Muscle of arm (tissue), 12 donors: ENCODE results near the gene LCORL. TPM values are rescaled to one million over a fixed set of nuclear protein-coding genes. Genes with fewer than 3 reads are reported as not detected.
"Not testable (repeated sequence)": the region's sequence is repeated elsewhere in the genome, so short reads cannot be mapped to it uniquely, and the experiment has no call there.

Experiments
- DNase-seq: peaks from one replicate; pipeline ENCODE4 v3.0.0-alpha.2; 2013
- polyA plus RNA-seq, 12 donors: library from polyadenylated mRNA; unstranded; fragments of 120-200 nt; gene quantifications; one replicate each; pipeline ENCODE4 v1.2.1, GENCODE V29; 2013; ENCODE audit not compliant: insufficient read length in 12 of 12

The LCORL gene
- polyA plus RNA-seq, 12 donors, result 10.4 to 14.7 (median 12.4) TPM; not detected in 1

DNA sequence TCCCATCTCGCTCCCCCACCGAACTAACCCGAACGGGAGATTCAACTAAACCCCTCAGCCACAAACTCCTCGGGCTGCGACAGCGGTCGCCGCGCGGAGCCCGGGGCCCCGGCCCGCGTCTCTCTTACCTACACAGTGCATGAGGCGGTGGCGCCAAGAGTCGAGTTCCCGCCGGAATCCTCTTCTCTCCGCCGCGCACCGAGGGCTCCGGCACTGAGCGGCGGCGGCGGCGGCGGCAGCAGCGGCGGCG, 160 bp downstream of the LCORL start:
- no peak for DNase-seq

GRCh38 chr4:18020671-18021469, 685 bp downstream of the LCORL start:
- peak; percentile 85 for DNase-seq

DNA sequence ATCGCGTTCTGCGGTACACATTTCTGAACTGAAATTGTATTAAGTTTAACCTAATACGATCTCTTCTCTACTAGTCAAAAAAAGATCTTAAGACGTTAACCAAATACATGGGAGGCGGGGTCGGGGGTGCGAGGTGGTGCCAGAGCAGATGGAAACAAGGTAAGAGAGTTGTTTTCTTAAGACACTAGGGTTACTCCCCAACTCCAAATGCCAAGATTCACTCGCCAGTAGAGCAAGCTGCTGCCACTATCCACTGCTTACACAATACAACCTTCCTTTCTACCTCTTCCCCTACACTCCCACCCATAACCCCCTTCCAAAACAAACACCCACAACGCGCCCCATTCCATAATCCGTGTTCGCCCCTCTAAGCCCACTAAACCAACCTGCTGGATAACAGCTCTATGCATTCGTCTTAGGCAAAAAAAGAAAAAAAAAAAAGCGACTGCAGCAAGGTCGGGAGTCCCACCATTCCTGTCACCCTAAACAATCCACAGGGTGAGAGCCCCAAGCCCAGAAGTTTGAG, 1.3 kb downstream of the LCORL start:
- peak; percentile 13 for DNase-seq

GRCh38 chr4:18014269-18014668, 7.3 kb downstream of the LCORL start:
- DNase-seq, result no peak

DNA sequence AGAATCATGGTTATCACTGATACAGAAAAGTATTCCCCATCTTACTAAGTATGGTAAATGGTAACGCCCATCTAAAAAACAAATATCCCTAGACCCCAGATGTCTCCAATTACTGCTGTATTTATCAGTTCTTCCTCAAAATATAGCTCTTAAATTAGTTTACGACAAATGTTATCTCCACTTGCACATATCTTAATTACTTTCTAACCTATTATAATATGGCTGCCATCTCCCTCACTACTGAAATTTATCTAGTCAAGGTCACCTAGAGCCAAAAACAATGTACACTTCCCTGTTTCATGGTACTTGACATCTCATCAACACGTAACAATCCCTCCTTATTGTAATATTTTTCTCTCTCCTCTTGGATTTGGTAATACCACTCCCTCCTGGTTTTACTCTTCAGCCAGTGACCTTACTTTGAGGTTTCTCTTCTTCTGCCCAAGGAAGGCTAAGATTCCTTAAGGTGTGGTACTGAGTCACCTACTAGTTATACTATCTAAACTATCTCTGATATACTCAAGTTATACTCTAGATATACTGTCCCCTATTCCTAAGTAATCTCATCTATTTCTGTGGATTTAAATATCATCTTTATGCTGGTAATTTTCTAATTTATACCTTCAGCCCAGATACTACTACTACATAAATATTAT, 8.6 kb downstream of the LCORL start:
- no peak for DNase-seq

DNA sequence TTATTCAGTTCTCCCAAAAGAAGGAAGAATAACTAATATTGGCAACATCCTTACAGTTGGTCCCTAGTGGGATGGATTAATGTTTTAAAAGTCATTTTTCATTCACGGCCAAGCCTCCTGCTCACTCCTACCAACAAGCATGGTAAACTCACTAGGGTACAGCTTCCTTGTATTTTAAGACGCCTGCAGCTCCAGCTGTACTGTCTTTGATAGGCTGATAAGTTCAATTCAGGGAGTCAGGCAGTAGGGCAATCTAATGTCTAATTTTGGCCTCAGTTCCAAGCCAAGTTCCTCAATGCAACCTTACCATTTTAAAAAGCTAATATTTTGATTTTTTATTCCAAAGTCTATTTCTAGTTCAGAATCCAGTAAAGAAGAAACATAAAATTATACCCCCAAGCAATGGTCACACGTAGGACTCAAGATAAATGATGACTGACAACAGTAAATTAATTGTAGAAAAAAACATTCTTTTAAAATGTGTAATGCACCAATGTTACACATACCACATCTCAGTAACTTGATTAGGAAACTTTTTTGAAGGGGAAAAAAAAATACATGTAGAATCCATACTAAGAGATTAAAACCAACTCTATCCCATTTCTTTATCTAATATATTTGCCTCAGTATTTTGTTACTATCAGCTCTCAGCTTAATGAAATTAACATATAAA, 9.3 kb downstream of the LCORL start:
- no peak for DNase-seq

GRCh38 chr4:18007625-18008024, 13.9 kb downstream of the LCORL start:
- DNase-seq, result no peak

GRCh38 chr4:18006432-18006831, 15.1 kb downstream of the LCORL start:
- not testable (repeated sequence) for DNase-seq

- no peak for DNase-seq
Observed at GRCh38 chr4:17997129-17997528, 24.4 kb downstream of the LCORL start.

DNA sequence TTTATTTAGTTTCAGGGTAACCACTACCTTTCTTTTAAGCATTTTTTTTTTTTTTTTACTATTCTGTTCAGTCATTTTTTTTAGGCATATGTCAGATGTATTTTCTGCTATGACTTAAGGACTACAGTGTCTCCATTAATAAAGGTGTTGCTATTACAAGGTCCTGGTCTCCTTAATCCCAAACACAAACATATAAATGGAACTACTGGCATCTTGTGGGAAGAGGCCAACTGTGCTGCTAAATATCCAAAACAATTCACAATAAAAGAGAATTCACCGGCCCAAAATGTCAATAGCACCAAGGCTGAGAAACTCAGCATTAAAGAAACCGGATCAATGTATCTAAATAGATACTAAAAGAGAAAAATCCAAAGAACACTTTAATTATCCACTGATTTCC, 26.4 kb downstream of the LCORL start:
- DNase-seq, result no peak

DNA sequence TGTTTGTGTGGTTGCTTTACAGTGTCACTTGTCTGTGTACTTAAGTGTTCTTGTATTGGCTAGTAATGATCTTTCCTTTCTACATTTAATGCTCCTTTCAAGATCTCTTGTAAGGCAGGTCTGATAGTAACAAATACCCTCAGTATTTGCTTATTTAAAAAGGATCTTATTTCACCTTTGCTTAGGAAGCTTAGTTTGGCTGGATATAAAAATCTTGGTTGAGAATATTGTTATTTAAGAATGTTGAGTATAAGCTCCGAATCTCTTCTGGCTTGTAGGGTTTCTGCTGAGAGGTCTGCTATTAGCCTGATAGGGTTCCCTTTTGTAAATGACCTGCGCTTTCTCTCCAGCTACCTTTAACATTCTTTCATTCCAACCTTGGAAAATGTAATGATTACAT, 35.7 kb downstream of the LCORL start:
- DNase-seq, result no peak

- no peak for DNase-seq
Observed at GRCh38 chr4:17981063-17981462, 40.5 kb downstream of the LCORL start.

DNA sequence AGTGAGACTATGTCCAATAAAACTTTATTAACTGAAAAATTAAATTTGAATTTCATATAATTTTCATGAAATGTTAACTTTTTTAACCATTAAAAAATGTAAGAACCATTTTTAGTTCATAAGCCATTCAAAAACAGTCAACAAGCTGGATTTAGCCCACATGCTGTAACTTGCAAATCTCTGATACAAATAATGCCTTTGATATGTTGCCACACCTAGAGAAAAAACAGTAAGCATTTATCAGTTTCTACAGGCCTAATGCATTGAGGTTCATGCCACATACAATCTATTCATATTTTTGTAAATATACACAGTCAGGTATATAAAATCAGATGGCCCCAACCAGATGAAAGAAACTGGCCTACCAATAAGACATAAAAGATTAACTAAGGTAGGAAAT, 52.8 kb downstream of the LCORL start:
- no peak for DNase-seq

- no peak for DNase-seq
Observed at GRCh38 chr4:17967078-17967477, 54.5 kb downstream of the LCORL start.

- DNase-seq, result no peak
Observed at GRCh38 chr4:17966312-17966711, 55.2 kb downstream of the LCORL start.

DNA sequence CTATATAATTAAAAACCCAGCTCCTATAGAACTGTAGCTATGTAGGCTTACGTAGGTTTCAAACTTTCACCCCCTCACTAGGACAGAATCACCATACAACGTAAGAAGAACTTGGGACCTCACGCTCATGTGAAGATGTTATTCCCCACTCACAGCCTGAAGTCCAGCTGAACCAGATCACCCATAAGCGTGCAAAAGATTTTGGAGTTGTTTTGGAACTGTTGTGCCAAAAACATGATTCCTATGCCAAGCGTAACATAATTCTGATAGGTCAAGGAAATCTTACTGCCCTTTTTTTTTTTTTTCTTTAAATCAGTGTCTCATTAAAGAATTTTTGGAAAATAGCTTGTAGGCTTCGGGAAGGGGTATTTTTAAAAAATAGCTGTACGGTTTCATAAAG, 57.0 kb downstream of the LCORL start:
- DNase-seq, result no peak

GRCh38 chr4:17962171-17962570, 59.4 kb downstream of the LCORL start:
- DNase-seq, result no peak

DNA sequence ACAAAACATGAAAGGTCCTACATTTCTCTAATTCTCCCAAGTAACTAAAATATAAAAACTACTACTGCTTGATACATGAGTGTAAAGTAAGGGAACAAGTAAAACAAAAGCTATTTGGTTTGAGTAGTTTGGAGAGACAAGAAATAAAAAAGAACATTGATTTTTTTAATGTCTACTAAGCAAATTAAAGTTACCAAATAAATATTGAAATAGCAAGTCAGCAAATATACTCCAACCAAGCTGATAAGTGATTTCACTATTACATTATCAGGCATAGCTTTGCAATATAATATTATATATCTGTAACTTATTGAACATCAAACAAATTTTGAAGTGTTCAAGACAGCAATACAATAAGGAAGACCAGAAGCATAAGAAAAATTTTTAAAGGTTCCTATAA, 60.3 kb downstream of the LCORL start:
- no peak for DNase-seq

- no peak for DNase-seq
Observed at GRCh38 chr4:17958181-17958580, 63.4 kb downstream of the LCORL start.

DNA sequence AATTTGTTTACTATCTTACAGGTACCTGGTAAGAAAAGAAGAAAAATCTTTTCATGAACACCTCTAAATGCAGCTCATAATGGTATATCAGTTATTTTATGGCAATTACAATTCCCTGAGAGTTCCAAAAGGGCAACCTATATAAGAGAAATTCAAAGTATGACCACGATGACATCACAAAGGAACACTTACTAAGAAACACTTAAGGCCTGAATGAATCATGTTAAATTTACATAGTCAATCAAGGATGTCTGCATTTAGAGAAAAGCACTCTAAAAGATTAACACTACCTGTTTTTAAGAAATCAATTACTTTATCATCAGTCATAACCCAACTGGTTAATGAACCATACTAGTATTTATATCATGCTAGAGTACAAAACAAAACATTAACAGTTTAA, 63.9 kb downstream of the LCORL start:
- no peak for DNase-seq

- no peak for DNase-seq
Observed at GRCh38 chr4:17956245-17956644, 65.3 kb downstream of the LCORL start.

- no peak for DNase-seq
Observed at GRCh38 chr4:17945303-17945702, 76.3 kb downstream of the LCORL start.

DNA sequence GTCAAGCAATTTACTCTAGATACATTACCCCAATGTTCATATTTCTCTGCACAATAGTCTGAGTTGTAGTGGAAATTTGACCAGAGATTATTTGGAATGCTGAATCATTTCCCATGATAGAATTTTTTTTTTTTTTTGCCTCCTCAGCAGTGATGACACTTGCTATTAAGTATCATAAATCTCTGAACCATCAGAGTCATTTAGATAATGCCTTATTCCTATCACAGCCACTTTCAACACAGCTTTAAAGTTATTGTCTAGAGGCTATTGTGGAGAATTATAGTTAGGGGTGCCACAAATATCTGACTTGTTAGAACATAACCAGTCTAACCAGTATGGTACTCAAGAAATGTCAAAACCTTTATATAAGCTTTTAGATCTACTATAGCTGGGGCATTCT, 79.8 kb downstream of the LCORL start:
- no peak for DNase-seq
